Activated CD4-positive, alpha-beta T cell treated with anti-CD3 and anti-CD28 coated beads for 48 hours (primary cell): Measurements from ENCODE around the gene FAM53A.
"Not testable (repeated sequence)": the region's sequence is repeated elsewhere in the genome, so short reads cannot be mapped to it uniquely, and the experiment has no call there.

ENCODE experiments used
- DNase-seq: peaks from one replicate; pipeline ENCODE4 v3.0.0-alpha.2; 2020

The FAM53A gene

GRCh38 chr4:1716065-1716945, 32.2 kb upstream of the FAM53A start:
- no peak for DNase-seq

DNA sequence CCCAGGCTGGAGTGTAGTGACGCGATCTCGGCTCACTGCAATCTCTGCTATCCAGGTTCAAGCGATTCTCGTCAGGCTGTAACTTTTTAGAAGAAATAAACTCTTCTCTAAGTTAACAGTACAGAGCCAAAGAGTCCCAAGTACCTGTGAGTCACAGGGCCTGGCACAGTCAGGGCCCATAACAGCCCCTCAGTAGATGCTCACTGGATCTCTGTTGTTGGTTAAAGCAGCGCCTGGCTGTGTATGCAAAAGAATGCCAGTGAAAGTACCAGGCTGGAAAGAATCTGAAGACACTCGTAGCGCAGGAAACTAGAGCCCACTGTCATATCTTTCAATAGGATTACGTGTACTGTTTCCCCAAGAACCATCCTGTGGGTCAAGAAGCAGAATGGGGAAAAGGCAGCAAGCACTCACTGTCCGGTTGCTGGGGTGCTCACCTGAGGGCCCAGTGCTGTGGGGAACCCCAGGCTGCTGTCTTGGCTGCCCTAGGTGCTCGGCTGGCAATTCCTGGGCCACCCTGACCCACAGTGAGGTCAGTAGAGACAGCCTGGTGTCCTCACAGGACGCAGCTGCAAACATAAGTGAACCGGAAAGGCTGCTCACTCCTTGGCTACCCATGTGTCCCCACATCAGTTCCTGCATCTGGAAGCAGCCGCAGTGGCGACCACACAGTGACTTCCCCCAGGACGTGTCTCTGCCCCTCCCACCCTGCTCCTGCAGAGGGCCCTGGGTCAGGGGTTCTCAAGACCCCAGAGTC, 31.1 kb upstream of the FAM53A start:
- no peak for DNase-seq

DNA sequence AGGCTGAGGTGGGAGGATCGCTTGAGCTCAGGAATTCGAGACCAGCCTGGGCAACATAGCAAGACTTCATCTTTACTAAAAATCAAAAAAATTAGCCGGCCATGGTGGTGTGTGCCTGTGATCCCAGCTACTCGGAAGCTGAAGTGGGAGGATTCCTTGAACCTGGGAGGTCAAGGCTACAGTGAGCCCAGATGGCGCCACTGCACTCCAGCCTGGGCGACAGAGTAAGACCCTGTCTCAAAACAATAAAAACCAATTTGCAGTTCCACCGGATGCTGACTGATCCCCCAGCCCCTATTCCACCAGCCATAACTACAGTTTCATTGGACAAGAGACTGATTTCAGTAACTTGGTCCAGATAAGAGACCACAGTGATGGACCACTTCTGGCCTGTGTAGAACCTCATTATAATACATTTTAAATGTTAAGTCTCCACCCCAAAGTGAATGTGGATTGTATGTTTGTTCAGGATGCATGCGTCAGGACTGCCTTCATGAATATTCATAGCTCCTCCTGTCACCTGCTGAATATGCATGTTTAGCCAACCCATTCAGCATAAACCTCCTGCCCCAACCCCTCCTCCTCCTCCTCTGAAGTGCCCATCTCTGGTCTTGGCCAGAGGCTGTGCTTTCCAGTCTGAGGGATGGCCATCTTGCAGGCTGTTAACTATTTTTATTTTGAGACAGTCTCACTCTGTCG, 30.3 kb upstream of the FAM53A start:
- DNase-seq = no peak

DNA sequence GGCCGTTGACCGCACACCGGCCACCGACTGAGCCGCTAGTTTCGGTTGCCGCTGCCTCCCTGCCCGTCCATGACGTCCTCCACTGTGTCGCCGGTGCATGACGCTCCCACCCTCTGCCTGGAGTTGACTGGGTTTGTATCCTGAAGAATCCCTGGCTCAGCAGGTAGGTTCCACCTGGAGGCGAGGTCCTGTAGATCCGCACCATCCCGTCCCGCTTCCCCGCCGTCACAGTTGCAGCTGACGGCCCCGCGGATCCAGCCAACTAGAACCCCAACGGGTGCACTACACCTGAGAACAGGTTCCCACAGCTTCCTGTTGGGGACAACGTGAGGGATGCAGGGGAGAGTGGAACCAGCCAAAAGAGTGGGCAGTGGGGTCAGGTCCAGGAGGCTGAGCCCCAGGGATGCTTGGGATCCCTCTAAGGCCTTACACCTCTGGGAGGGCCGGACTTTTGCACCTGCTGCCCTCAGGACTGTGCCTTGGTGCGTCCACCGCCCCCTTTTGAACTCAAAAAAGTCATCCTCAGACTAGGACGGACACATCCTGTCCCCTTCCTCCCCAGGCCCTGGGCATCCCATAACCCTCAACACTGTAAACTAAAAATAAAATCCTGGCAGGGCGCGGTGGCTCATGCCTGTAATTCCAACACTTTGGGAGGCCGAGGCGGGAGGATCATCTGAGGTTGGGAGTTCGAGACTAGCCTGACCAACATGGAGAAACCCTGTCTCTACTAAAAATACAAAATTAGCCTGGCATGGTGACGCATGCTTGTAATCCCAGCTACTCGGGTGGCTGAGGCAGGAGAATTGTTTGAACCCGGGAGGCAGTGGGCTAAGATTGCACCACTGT, 29.1 kb upstream of the FAM53A start:
- DNase-seq = no peak

DNA sequence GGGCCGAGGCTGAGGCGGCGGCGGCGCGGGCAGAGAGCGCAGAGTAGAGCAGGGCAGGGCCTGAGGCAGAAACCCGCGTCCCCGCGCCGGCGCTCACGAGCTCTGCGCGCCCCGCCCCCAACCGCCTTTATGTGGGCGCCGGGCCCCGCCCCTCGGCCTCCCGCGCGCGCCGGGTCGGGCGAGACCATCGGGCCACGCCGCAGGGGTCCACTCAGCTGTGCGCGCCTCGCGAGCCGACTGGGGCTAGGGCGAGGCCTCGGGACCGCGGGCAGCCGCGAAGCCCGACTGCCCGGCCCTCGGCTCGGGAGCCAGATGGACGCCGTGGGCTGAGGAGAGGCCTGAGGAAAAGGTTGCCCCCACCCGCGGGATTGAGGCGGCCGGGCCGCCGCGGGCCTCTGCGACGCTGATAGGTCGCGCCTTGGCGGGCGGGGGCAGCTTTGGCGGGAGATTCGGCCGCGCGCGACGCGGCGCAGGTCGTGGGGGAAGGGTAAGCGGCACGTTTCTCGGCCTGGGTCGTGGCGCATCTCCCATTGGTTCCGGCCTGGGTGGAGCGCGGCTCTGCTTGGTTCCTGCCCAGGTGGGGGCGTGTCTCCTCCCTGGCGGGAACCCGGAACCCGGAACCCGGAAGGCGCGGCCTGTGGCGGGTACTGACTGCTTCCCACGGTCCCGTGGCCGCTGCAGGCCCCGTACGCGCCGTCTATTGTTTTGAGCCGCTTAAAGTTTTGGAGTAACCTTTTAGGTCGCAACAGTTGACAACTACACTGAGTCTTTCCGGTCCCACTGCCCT, 28.3 kb upstream of the FAM53A start, which contains the start of gene SLBP:
SLBP (minus strand) TSS at position 104 of the 787 bp plus-strand sequence. CDS start 131 bp downstream, outside the sequence.
- DNase-seq = peak; percentile 100

- peak; percentile 55 for DNase-seq
Observed at GRCh38 chr4:1711571-1712215, 27.6 kb upstream of the FAM53A start.

DNA sequence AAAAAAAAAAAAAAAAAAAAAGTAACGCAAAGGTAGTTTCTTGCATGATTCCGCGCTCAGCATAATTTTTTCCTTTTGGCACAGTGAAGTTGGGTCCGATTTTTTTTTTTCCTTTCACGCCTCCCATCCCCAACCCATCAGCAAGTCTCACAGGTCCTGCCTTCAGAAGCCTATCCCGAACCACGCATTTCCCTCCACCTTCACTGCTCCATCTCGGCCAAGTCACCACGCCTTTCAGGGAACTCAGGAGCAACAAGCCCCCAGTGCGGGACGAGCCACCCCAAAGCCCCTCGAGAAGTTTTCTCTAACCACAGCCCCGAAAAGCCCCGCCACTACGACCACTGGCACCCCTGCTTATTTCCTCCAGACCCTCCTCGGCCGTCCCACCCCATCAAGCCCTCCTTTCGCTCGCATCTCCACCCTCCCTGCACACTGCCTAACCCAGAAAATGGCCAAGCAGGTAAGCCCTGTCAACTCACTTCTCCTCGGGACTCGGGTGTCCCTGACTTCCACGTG, 27.0 kb upstream of the FAM53A start:
- DNase-seq = no peak

- DNase-seq = no peak
Observed at GRCh38 chr4:1708581-1708980, 24.5 kb upstream of the FAM53A start.

GRCh38 chr4:1706358-1706757, 22.2 kb upstream of the FAM53A start:
- DNase-seq = no peak

GRCh38 chr4:1705732-1706131, 21.6 kb upstream of the FAM53A start:
- no peak for DNase-seq

DNA sequence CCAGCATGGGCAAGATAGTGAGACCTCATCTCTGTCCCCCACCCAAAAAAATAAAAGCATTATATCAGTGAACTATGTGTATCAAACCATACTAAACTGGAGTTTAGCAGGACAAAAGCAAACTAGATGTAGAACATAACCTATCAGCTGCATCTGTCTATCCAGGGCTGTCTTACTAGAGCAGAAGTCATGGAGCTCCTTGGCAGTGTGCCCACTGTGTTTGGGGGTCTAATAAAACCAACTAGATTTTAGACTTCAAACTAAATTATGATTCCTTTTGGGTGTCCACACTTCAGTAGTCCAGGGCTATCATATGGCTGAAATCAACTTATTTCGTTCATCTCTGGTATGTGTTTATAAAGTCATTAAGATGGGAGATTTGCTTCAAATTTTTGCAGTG, 19.8 kb upstream of the FAM53A start:
- no peak for DNase-seq

DNA sequence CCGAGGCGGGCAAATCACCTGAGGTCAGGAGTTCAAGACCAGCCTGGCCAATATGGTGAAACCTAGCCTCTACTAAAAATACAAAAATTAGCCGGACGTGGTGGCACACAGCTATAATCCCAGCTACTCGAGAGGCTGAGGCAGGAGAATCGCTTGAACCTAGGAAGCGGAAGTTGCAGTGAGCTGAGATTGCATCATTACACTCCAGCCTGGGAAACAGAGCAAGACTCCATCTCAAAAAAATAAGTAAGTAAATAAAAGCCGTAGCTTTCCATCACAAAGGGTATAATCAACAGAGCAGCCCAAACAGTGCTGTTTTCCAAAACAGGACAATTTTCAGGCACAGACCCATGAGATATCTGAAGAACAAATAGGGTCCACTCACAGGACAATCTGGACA, 17.6 kb upstream of the FAM53A start:
- not testable (repeated sequence) for DNase-seq

DNA sequence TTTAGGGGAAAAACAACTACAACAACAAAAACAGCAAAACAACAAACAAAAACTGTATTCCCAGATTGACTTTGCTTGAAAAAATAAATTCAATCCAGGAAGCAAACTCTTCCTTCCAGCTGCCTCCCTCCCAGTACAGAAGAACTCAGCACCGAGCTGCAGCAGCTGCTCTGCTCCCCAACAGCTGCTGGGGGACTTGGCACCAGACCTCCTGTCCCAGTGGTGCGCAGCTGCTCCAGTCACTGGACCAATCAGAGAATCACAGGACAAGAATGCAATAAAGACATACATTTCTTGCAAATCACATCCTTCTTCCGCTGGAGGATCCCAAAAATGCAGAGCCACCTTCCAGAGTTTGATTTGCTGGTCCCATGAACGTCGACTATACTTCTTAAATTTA, 11.8 kb upstream of the FAM53A start:
- DNase-seq = no peak

- peak; percentile 83 for DNase-seq
Observed at GRCh38 chr4:1693131-1693896, 9.2 kb upstream of the FAM53A start.

- DNase-seq = no peak
Observed at GRCh38 chr4:1691737-1692373, 7.7 kb upstream of the FAM53A start.

DNA sequence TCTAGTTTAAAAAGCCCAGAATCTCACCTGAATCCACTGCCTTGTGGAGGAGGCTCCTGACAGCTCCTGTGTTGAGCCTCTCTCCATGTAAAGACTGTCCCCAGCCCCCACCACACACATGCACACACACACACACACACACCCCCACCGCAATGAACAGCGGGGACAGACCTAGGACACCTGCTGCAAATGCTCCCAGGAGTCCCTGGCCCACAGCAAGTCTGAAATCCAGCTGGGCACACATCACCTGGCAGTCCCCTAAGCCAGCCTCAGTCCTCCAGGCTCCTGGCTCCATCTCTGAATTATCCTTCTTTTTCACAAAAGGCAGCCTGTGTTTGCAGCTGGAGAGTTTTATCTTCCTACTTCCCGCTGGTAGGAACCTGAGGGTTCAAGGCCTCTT, 6.6 kb upstream of the FAM53A start:
- DNase-seq = no peak

- no peak for DNase-seq
Observed at GRCh38 chr4:1686440-1687036, 2.4 kb upstream of the FAM53A start.

GRCh38 chr4:1685235-1686150, 1.4 kb upstream of the FAM53A start:
- DNase-seq = no peak
